ENCODE results near the gene IFI27L1. TPM values are rescaled to one million over a fixed set of nuclear protein-coding genes. Genes with fewer than 3 reads are reported as not detected.

Gene IFI27L1
- total RNA-seq, 1 donor from 2014 or later: 33.1 TPM

DNA sequence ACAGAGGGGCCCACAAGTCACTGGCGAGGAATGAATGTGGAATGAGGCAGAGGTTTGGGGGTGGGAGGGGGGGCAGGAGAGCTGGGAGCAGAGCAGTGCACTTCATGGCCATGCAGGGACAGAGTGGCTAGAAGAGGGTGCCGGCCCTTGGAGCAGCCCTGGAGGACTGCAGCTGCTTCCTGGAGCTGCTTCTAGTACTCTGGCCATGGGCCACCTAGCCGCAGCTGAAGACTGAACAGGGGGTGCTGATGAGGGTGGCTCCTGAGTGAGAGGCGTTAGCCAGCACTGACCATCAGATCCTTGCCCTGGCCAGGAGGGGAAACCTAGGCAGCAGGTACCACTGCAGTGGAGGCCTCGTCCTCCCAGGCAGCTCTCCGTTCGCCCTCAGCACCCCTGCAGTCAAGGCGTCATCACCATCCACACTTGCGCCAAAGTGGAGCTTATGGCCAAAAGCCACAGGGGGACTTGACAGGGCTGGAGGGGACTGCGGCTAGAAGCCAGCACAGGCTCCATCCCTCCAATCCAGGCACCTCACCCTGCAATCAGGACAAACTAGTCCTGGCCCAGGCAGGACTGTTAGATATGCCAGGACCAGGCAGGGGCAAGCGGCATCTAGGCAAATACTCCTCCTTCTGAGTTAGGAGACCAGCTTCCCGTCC lies 38.5 kb upstream of the IFI27L1 start:
- no peaks in the 10 kb centered on the region for H3K4me1 Mint-ChIP-seq
- TF ChIP-seq, protein P1, sequence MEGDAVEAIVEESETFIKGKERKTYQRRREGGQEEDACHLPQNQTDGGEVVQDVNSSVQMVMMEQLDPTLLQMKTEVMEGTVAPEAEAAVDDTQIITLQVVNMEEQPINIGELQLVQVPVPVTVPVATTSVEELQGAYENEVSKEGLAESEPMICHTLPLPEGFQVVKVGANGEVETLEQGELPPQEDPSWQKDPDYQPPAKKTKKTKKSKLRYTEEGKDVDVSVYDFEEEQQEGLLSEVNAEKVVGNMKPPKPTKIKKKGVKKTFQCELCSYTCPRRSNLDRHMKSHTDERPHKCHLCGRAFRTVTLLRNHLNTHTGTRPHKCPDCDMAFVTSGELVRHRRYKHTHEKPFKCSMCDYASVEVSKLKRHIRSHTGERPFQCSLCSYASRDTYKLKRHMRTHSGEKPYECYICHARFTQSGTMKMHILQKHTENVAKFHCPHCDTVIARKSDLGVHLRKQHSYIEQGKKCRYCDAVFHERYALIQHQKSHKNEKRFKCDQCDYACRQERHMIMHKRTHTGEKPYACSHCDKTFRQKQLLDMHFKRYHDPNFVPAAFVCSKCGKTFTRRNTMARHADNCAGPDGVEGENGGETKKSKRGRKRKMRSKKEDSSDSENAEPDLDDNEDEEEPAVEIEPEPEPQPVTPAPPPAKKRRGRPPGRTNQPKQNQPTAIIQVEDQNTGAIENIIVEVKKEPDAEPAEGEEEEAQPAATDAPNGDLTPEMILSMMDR (IDR thresholded peaks at IDR 0.05; ENCODE audit: unreplicated experiment): no peak
- no peak for DNase-seq (ENCODE audit: low spot score in 2 of 2, unreplicated experiment in 2 of 2)
- H3K27me3 Mint-ChIP-seq (ENCODE audit: low read depth): no peaks in the 10 kb centered on the region
- peaks cover 3% of the 10 kb centered on the region for H3K36me3 Mint-ChIP-seq
- H3K27ac Mint-ChIP-seq: no peak overlapping the region
- H3K9me3 Mint-ChIP-seq: no peaks in the 10 kb centered on the region
- H3K4me3 Mint-ChIP-seq: no peak overlapping the region

DNA sequence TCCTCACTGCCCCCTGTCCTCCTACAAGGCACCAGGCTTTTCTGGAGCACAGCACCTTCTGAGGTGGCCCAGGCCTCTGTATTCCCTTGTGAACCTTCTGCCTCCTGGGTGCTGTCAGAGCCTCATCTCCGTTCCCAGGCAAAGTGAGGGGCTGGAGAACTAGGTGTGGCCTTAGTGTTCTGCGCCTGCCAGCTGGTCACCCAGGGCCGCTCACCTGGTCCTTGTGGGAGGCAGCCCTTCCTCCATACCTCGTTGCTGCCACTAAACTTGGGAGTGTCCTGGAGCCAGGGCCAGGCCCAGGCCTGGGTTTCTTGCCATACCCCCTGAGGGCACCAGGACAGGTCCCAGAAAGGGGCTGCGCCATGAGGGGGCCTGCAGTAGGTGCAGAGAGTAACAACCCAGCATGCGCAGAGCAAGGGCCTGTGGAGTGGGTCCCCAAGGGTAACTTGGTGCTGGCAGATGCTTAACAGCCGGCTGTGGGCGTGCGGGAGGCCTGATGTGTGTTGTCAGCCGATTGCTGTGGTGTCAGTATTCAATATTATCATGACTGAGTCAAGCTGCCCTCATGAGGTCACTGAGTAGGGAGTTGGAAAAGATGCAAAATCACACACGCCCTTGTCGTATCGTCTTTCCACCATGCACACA lies 37.9 kb upstream of the IFI27L1 start:
- peaks cover 2% of the 10 kb centered on the region for H3K4me1 Mint-ChIP-seq
- no peak overlapping the region for H3K27ac Mint-ChIP-seq
- H3K9me3 Mint-ChIP-seq: no peaks in the 10 kb centered on the region
- H3K36me3 Mint-ChIP-seq: peaks cover 3% of the 10 kb centered on the region
- TF ChIP-seq, protein P1 (IDR thresholded peaks at IDR 0.05; ENCODE audit: unreplicated experiment): no peak
- H3K27me3 Mint-ChIP-seq (ENCODE audit: low read depth): no peaks in the 10 kb centered on the region
- no peak for DNase-seq (ENCODE audit: low spot score in 2 of 2, unreplicated experiment in 2 of 2)
- H3K4me3 Mint-ChIP-seq: no peak overlapping the region

DNA sequence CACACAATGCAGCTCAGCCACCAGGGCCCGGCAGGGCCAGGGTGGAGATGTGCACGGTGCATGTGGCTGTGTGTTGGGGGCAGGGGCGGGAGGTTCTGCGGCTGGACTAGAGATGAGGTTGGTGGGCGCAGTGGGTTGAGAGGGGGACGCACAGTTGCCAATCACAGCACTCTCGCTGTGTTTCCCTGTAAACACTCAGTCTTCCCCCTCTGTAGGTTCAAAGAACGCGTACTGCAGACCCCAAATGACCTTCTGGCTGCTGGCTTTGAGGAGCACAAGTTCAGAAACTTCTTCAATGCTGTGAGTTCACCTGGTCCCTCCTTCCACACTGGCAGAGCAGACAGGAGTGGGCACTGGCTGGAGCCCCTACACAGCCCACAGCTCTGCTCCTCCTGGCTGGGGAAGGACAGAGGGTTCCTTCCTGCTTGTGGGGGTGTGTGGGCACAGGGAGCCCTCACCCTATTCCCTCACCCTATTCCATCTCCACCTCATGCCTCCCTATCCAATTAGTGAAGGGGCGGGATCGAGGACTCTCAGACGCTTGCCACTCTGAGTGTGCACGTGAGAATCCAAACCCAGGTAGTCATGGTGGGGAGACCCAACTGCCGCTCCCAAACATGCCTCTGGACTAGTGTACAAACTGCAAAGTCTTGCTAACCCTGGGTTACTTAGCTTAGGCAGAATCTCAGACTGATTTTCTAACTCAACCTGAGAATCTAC lies 37.2 kb upstream of the IFI27L1 start:
- no peak overlapping the region for H3K4me3 Mint-ChIP-seq
- H3K27ac Mint-ChIP-seq: no peak overlapping the region
- peaks cover 3% of the 10 kb centered on the region for H3K36me3 Mint-ChIP-seq
- no peaks in the 10 kb centered on the region for H3K27me3 Mint-ChIP-seq (ENCODE audit: low read depth)
- DNase-seq (ENCODE audit: low spot score in 2 of 2, unreplicated experiment in 2 of 2): no peak
- H3K4me1 Mint-ChIP-seq: peaks cover 9% of the 10 kb centered on the region
- no peaks in the 10 kb centered on the region for H3K9me3 Mint-ChIP-seq
- TF ChIP-seq, protein P1 (IDR thresholded peaks at IDR 0.05; ENCODE audit: unreplicated experiment): no peak

DNA sequence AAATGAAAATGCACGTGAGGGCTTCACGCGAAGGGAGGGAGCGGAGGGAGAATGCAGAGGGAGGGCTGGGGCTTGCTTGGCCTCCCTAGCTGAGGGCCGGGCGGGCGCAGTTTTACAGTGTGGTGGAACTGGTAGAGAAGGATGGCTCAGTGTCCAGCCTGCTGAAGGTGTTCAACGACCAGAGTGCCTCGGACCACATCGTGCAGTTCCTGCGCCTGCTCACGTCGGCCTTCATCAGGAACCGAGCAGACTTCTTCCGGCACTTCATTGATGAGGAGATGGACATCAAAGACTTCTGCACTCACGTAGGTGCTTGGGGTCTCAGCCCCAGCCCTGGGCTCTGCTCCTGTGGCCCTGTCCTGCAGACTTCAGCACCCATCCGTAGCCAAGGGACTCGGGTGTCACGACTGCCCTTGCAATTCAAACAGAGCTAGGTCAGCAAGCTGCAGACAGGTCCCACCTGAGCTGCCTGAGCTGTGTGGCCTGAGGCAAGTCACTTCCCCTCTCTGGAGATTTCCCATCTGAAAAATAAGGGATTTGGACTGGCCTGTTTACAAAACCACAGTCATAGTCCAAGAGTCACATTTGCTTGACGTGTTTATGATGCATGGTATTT lies 36.5 kb upstream of the IFI27L1 start:
- DNase-seq (ENCODE audit: low spot score in 2 of 2, unreplicated experiment in 2 of 2): no peak
- H3K4me3 Mint-ChIP-seq: no peak overlapping the region
- peaks cover 14% of the 10 kb centered on the region for H3K4me1 Mint-ChIP-seq
- no peaks in the 10 kb centered on the region for H3K36me3 Mint-ChIP-seq
- no peaks in the 10 kb centered on the region for H3K9me3 Mint-ChIP-seq
- no peak overlapping the region for H3K27ac Mint-ChIP-seq
- TF ChIP-seq, protein P1 (IDR thresholded peaks at IDR 0.05; ENCODE audit: unreplicated experiment): no peak
- no peaks in the 10 kb centered on the region for H3K27me3 Mint-ChIP-seq (ENCODE audit: low read depth)

DNA sequence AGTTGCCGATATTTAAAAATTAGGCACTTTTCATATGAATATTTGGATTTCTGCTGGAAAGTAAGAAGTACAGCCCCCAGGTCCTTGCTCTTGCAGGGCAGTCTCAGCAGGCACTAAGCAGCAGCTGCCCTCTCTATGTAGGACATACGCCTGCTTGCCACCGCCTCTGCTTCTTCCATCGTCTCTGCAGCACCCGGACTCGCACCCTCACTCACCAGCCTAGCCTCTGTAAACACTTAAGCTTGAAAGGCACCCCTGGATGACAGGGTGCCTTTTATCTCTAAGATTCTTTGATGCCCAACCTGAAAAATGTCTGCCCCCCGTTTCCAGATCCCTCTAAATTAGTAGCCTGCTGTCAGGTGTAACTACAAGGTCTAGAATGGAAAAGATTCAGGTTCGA lies 36.0 kb upstream of the IFI27L1 start:
- no peak for DNase-seq (ENCODE audit: low spot score in 2 of 2, unreplicated experiment in 2 of 2)
- H3K9me3 Mint-ChIP-seq: no peaks in the 10 kb centered on the region
- H3K27me3 Mint-ChIP-seq (ENCODE audit: low read depth): no peaks in the 10 kb centered on the region
- peaks cover 4% of the 10 kb centered on the region for H3K36me3 Mint-ChIP-seq
- TF ChIP-seq, protein P1 (IDR thresholded peaks at IDR 0.05; ENCODE audit: unreplicated experiment): no peak
- no peak overlapping the region for H3K4me3 Mint-ChIP-seq
- H3K27ac Mint-ChIP-seq: no peak overlapping the region
- peaks cover 14% of the 10 kb centered on the region for H3K4me1 Mint-ChIP-seq

Measured in mesothelial cell of epicardium (in vitro differentiated cells).